Hair follicle dermal papilla cell (primary cell): ENCODE measurements around the gene RESP18. TPM values are rescaled to one million over a fixed set of nuclear protein-coding genes. Genes with fewer than 3 reads are reported as not detected.

ENCODE experiments used
- small RNA-seq: library from RNA; depleted of rRNA; stranded (forward); fragments of <200 nt; gene quantifications from one replicate; pipeline ENCODE3, GENCODE V24; 2012
- total RNA-seq: library from RNA; depleted of rRNA; stranded (reverse); fragments of >200 nt; gene quantifications from 2 replicates; pipeline ENCODE4 v1.2.3, GENCODE V29; 2012

Gene RESP18
- not detected in 2 replicates for total RNA-seq

GRCh38 chr2:219332542-219332941, at the start of gene RESP18:
TSS of gene RESP18 (minus strand) at chr2:219332744.

GRCh38 chr2:219309278-219309677, 23.3 kb downstream of the RESP18 start, which contains the start of gene PTPRN:
TSS of gene PTPRN (minus strand) at chr2:219309401. CDS start at chr2:219309332, 69 bp downstream.

GRCh38 chr2:219279151-219279915, 53.2 kb downstream of the RESP18 start, which contains the start of gene DNAJB2:
TSS of gene DNAJB2 (plus strand) at chr2:219279366. CDS start at chr2:219279834, 468 bp downstream.

Small RNA genes lying within 50 kb of the gene (small RNA-seq; reads per million reads assigned to genes)
- gene AC053503.3 (not detected), gene MIR153-1 (not detected)

Other genes with a start within 250 kb of the RESP18 start
- 21.1 and 22.2 TPM in 2 replicates for gene NHEJ1, start 171.9 kb downstream of the RESP18 start, total RNA-seq
- 0.85 and 1.5 TPM in 2 replicates for gene SLC23A3, start 162.7 kb downstream of the RESP18 start, total RNA-seq
- gene CNPPD1, start 155.8 kb downstream of the RESP18 start, total RNA-seq = 35.7 and 42.0 TPM in 2 replicates
- 94.1 and 100 TPM in 2 replicates for gene RETREG2, start 154.5 kb downstream of the RESP18 start, total RNA-seq
- 22.9 and 31.2 TPM in 2 replicates for gene ZFAND2B, start 126.0 kb downstream of the RESP18 start, total RNA-seq
- 23.8 and 27.7 TPM in 2 replicates for gene ABCB6, start 113.8 kb downstream of the RESP18 start, total RNA-seq
- gene ATG9A, start 103.1 kb downstream of the RESP18 start, total RNA-seq = 63.0 and 63.8 TPM in 2 replicates
- gene ANKZF1, start 102.9 kb downstream of the RESP18 start, total RNA-seq = 22.2 and 24.8 TPM in 2 replicates
- gene GLB1L, start 87.3 kb downstream of the RESP18 start, total RNA-seq = 11.9 and 18.8 TPM in 2 replicates
- gene STK16, start 87.3 kb downstream of the RESP18 start, total RNA-seq = 45.3 and 69.3 TPM in 2 replicates
- not detected in 2 replicates for gene TUBA4B, start 79.5 kb downstream of the RESP18 start, total RNA-seq
- gene TUBA4A, start 78.8 kb downstream of the RESP18 start, total RNA-seq = 42.0 and 68.4 TPM in 2 replicates
- gene DNAJB2, start 53.4 kb downstream of the RESP18 start, total RNA-seq = 41.4 and 48.5 TPM in 2 replicates
- 0.36 and 0.49 TPM in 2 replicates for gene PTPRN, start 23.3 kb downstream of the RESP18 start, total RNA-seq
- 82.3 and 95.2 TPM in 2 replicates for gene DNPEP, start 55.2 kb upstream of the RESP18 start, total RNA-seq
- 1.9 and 2.6 TPM in 2 replicates for gene DES, start 85.6 kb upstream of the RESP18 start, total RNA-seq
- 52.9 and 55.8 TPM in 2 replicates for gene SPEG, start 102.1 kb upstream of the RESP18 start, total RNA-seq
- gene GMPPA, start 166.1 kb upstream of the RESP18 start, total RNA-seq = 65.2 and 65.4 TPM in 2 replicates
- not detected in 2 replicates for gene ASIC4, start 181.7 kb upstream of the RESP18 start, total RNA-seq
- 116 and 133 TPM in 2 replicates for gene CHPF, start 211.1 kb upstream of the RESP18 start, total RNA-seq
- gene TMEM198, start 211.3 kb upstream of the RESP18 start, total RNA-seq = 1.1 and 2.1 TPM in 2 replicates
- 81.8 and 99.5 TPM in 2 replicates for gene OBSL1, start 238.8 kb upstream of the RESP18 start, total RNA-seq
- 0.32 TPM in 1 of 2 replicates, not detected in the other for gene INHA, start 239.6 kb upstream of the RESP18 start, total RNA-seq